ENCODE data around the gene FAM3D.

Gene FAM3D

GRCh38 chr3:58652624-58653023, 13.9 kb downstream of the FAM3D start:
- DNase-seq: no peak

- no peak for DNase-seq
Measured at GRCh38 chr3:58651276-58651675, 15.3 kb downstream of the FAM3D start.

GRCh38 chr3:58647381-58648141, 19.0 kb downstream of the FAM3D start:
- no peak for DNase-seq

GRCh38 chr3:58646503-58646902, 20.1 kb downstream of the FAM3D start:
- DNase-seq: no peak

GRCh38 chr3:58645726-58646125, 20.8 kb downstream of the FAM3D start:
- DNase-seq: no peak

- no peak for DNase-seq
Measured at GRCh38 chr3:58642846-58643245, 23.7 kb downstream of the FAM3D start.

- peak; percentile 34 for DNase-seq
Measured at GRCh38 chr3:58640700-58641372, 25.7 kb downstream of the FAM3D start.

GRCh38 chr3:58639842-58640241, 26.7 kb downstream of the FAM3D start:
- no peak for DNase-seq

GRCh38 chr3:58639001-58639400, 27.6 kb downstream of the FAM3D start:
- DNase-seq: no peak

- no peak for DNase-seq
Measured at GRCh38 chr3:58638591-58638990, 28.0 kb downstream of the FAM3D start.

- no peak for DNase-seq
Measured at GRCh38 chr3:58637509-58637908, 29.1 kb downstream of the FAM3D start.

GRCh38 chr3:58635371-58636285, 30.9 kb downstream of the FAM3D start:
- DNase-seq: no peak

- DNase-seq: no peak
Measured at GRCh38 chr3:58633157-58633865, 33.3 kb downstream of the FAM3D start.

GRCh38 chr3:58631742-58632141, 34.8 kb downstream of the FAM3D start:
- no peak for DNase-seq

GRCh38 chr3:58630710-58631092, 35.9 kb downstream of the FAM3D start:
- no peak for DNase-seq

- DNase-seq: peak; percentile 53
Measured at GRCh38 chr3:58630076-58630709, 36.4 kb downstream of the FAM3D start.

GRCh38 chr3:58629629-58630028, 36.9 kb downstream of the FAM3D start:
- DNase-seq: no peak

GRCh38 chr3:58628823-58629562, 37.6 kb downstream of the FAM3D start:
- DNase-seq: no peak

- DNase-seq: no peak
Measured at GRCh38 chr3:58627941-58628340, 38.6 kb downstream of the FAM3D start.

- DNase-seq: no peak
Measured at GRCh38 chr3:58627570-58627885, 39.0 kb downstream of the FAM3D start.

- DNase-seq: no peak
Measured at GRCh38 chr3:58626841-58627569, 39.6 kb downstream of the FAM3D start.

Data from activated gamma-delta T cell treated with Interleukin-2 at 50 U/mL for 16 hours (primary cell).